ENCODE measurements around the gene TMEM203.

TMEM203 gene

DNA sequence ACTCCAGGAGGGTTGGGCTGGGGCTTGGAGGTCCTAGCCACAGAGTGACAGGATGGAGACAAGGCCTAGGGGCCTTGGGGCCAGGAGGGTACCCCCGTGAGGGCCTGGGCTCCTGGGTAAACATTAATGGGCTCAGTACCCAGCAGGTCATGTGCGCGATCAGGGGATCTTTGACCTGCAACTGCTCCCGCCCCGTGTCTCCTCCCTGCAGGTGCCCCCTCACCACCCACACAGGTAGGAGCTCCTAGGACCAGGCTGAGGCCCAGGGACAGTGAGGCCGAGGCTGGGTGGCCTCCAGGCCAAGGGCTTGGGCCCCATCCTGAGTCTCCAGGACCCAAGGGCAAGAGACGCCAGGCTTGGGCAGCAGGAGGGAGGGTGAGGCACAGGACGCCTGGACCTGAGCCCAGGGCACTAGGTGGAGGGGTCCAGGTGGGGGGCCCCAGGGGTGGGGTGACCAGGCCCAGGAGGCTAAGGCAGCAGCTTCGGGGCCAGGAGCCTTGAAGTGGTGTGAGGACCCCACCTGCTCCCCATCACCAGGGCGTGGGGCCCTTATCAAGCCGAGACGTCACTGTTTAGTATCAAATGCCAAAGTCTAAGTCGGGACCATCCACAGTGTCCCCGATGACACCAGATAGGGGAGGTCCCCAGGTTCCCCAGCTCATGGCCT, 25.4 kb upstream of the TMEM203 start, which contains the start of gene SLC34A3:
SLC34A3 (plus strand) TSS at position 197 of the 667 bp plus-strand sequence. CDS start 802 bp downstream, outside the sequence.
- Mint-ChIP-seq H3K9me3 (no peaks in the 10 kb centered on the region), H3K4me3 (no peak within 1 kb of the TSS), H3K27me3 (peaks cover 17% of the 10 kb centered on the region), H3K27ac (ENCODE audit: low read depth) (no peak within 1 kb of the TSS), H3K4me1 (peaks cover 6% of the 10 kb centered on the region), H3K36me3 (ENCODE audit: insufficient read depth) (peaks cover 1% of the 10 kb centered on the region)
- DNase-seq (ENCODE audit: low spot score in 2 of 2) (no peak), ATAC-seq (replicated peaks; ENCODE audit: extremely low read depth, poor library complexity, severe bottlenecking) (no peak)

- Mint-ChIP-seq H3K4me3 (no peak overlapping the region), H3K9me3 (no peaks in the 10 kb centered on the region), H3K4me1 (peaks cover 6% of the 10 kb centered on the region), H3K27ac (ENCODE audit: low read depth) (no peak overlapping the region), H3K36me3 (ENCODE audit: insufficient read depth) (peaks cover 1% of the 10 kb centered on the region), H3K27me3 (peaks cover 15% of the 10 kb centered on the region)
- DNase-seq (ENCODE audit: low spot score in 2 of 2) (no peak), ATAC-seq (replicated peaks; ENCODE audit: extremely low read depth, poor library complexity, severe bottlenecking) (no peak)
Observed at GRCh38 chr9:137229903-137230704, 24.7 kb upstream of the TMEM203 start.

DNA sequence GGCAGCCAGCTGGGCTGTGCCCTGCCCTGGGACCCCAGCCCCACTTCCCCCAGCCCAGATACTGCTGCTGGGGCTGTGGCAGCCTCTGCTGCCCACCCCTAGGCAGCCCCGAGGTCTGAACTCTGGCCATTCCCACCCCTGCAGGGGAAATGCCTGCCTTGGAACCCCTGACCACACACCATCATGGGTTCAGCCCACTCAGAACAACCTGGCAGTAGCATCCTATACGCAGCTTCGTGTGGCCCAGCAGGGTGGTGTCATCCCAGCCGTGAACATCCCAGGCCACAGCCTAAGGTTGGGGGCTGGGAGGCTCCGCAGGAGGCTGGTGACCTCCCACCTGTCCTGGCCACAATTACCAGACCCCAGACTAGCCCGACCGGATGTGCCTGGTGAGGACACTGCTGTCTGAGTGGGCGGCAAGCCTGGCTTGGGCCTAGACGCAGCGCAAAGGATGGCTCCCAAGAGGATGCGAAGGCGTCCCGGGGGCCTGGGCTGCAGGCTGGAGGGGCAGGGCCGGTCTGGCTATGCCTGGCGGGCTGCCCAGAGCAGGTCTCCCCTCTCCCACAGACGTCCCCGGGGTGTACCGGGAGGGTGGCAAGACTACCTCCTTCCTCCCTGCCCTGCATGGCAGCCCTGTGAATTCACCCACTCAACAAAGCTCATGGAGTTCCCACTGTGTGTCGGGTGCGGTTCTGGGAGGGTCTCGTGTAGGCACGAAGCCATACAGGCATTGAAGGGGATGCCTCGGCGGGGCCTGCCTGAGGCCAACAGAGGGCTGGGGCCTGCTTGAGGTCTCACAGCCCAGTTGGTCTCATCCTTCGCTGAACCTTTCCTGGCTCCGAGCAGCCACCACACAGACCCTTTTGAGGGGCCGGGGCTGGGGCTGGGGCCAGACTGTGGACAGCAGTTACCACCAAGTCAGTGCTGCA, 23.8 kb upstream of the TMEM203 start:
- DNase-seq (ENCODE audit: low spot score in 2 of 2) (no peak), ATAC-seq (replicated peaks; ENCODE audit: extremely low read depth, poor library complexity, severe bottlenecking) (no peak)
- peaks cover 6% of the 10 kb centered on the region for H3K4me1 Mint-ChIP-seq
- no peak overlapping the region for H3K27ac Mint-ChIP-seq (ENCODE audit: low read depth)
- no peak overlapping the region for H3K4me3 Mint-ChIP-seq
- H3K36me3 Mint-ChIP-seq (ENCODE audit: insufficient read depth), result peaks cover 1% of the 10 kb centered on the region
- no peaks in the 10 kb centered on the region for H3K9me3 Mint-ChIP-seq
- peaks cover 9% of the 10 kb centered on the region for H3K27me3 Mint-ChIP-seq

DNA sequence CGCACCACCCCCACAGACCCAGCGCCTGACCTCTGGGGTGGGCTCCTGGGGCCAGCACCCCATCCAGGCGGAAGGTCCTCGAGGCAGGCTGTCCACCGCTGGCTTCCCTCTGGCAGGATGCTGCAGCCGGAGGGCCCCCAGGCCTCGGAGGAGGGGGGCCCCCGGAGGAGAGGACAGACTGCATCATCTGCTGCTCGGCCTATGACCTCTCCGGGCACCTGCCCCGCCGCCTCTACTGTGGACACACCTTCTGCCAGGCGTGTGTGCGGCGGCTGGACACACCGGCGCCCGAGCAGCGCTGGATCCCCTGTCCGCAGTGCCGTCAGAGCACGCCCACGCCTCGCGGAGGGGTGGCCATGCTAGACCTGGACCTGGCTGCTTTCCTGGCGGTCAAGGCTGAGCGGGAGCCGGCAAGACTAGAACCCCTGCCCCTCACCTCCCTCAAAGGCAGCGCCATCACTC, 23.1 kb upstream of the TMEM203 start:
- DNase-seq (ENCODE audit: low spot score in 2 of 2) (no peak), ATAC-seq (replicated peaks; ENCODE audit: extremely low read depth, poor library complexity, severe bottlenecking) (no peak)
- Mint-ChIP-seq H3K27ac (ENCODE audit: low read depth) (no peak overlapping the region), H3K4me3 (no peak overlapping the region), H3K36me3 (ENCODE audit: insufficient read depth) (peaks cover 1% of the 10 kb centered on the region), H3K9me3 (no peaks in the 10 kb centered on the region), H3K27me3 (peaks cover 9% of the 10 kb centered on the region), H3K4me1 (peaks cover 6% of the 10 kb centered on the region)

GRCh38 chr9:137227853-137228505, 22.5 kb upstream of the TMEM203 start:
- H3K4me1 Mint-ChIP-seq, result peaks cover 6% of the 10 kb centered on the region
- H3K4me3 Mint-ChIP-seq, result no peak overlapping the region
- H3K36me3 Mint-ChIP-seq (ENCODE audit: insufficient read depth), result peaks cover 3% of the 10 kb centered on the region
- peaks cover 9% of the 10 kb centered on the region for H3K27me3 Mint-ChIP-seq
- no peak overlapping the region for H3K27ac Mint-ChIP-seq (ENCODE audit: low read depth)
- ATAC-seq (replicated peaks; ENCODE audit: extremely low read depth, poor library complexity, severe bottlenecking) (no peak), DNase-seq (ENCODE audit: low spot score in 2 of 2) (no peak)
- H3K9me3 Mint-ChIP-seq, result no peaks in the 10 kb centered on the region

DNA sequence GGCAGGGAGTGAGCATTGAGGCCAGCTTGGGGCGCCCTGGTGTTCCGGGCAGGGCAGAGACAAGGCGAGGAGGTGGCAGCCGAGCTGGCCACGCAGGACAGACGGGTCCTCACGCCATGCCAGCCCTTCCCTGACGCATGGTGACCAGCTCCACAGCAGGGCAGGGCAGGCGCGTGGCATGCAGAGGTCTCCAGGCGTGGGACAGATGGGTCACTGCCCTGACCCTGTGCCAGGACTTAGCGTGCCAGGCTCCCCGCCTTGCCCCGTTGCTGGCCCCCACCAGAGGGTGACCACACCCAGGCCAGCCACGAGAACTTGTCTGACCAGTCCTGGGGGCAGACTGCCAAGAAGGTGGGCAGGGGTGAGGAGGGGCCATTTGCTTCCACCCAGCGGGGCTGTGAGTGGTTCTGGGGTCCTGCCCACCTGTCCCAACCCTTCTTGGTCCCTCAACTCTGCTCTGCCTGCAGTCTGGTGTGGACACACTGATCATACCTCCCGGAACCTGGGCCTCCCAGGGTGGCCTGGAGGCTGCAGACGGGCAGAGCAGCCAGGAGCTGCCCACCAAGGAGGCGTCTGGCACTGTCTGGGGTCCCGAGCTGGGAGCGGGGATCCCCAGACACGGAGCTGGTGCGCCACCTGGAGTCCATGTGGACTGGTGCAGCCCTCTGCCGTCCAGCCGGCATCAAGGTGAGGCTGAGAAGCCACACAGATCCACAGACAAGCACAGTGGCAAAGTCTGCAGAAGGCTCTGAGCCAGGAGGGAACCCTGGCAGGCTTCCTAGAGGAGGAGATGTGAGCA, 21.8 kb upstream of the TMEM203 start, which contains the start of gene RNF224:
RNF224 (plus strand) TSS at position 449 of the 799 bp plus-strand sequence. CDS start 834 bp downstream, outside the sequence.
- Mint-ChIP-seq H3K27me3 (peaks cover 9% of the 10 kb centered on the region), H3K4me1 (peaks cover 6% of the 10 kb centered on the region), H3K27ac (ENCODE audit: low read depth) (no peak within 1 kb of the TSS), H3K36me3 (ENCODE audit: insufficient read depth) (peaks cover 6% of the 10 kb centered on the region), H3K9me3 (no peaks in the 10 kb centered on the region), H3K4me3 (no peak within 1 kb of the TSS)
- ATAC-seq (replicated peaks; ENCODE audit: extremely low read depth, poor library complexity, severe bottlenecking), result peak; percentile 41
- peak; percentile 71 to 76 for DNase-seq (ENCODE audit: low spot score in 2 of 2)

DNA sequence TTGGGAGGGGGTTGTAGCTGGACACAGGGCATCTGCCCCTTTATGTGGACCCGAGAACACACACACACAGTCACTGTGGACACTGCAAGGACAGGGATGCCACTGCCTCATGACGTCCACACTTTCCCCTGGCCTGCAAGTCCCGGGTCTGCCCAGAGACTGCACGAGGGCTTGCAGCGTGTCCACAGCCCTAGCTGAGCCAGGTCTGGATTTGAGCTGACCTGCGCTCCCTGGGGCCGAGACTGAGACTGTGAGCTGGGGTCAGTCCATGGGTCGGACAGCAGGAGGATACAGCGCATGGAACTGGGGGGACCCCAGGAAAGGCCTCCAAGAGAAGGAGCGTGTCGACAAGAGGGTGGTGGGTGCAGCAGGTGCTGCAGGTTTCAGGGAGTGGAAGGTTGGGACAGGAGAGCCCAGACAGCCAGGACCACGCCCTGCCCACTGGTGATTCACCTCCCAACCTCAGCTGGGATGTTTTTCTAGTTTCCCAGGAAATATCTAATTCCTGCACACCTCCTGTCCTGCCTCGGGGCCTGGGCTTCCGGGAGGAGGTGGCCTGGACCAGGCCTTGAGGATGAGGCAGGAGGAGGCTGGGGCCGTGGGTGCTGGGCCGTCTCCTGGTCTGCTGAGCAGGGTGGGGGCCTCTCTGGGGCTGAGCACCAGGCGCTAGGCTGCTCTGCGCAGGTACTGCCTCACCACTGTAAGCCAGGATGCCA, 21.0 kb upstream of the TMEM203 start:
- no peaks in the 10 kb centered on the region for H3K9me3 Mint-ChIP-seq
- ATAC-seq (replicated peaks; ENCODE audit: extremely low read depth, poor library complexity, severe bottlenecking), result no peak
- no peak for DNase-seq (ENCODE audit: low spot score in 2 of 2)
- H3K36me3 Mint-ChIP-seq (ENCODE audit: insufficient read depth), result peaks cover 6% of the 10 kb centered on the region
- H3K27ac Mint-ChIP-seq (ENCODE audit: low read depth), result no peak overlapping the region
- H3K27me3 Mint-ChIP-seq, result peaks cover 9% of the 10 kb centered on the region
- peaks cover 6% of the 10 kb centered on the region for H3K4me1 Mint-ChIP-seq
- no peak overlapping the region for H3K4me3 Mint-ChIP-seq

DNA sequence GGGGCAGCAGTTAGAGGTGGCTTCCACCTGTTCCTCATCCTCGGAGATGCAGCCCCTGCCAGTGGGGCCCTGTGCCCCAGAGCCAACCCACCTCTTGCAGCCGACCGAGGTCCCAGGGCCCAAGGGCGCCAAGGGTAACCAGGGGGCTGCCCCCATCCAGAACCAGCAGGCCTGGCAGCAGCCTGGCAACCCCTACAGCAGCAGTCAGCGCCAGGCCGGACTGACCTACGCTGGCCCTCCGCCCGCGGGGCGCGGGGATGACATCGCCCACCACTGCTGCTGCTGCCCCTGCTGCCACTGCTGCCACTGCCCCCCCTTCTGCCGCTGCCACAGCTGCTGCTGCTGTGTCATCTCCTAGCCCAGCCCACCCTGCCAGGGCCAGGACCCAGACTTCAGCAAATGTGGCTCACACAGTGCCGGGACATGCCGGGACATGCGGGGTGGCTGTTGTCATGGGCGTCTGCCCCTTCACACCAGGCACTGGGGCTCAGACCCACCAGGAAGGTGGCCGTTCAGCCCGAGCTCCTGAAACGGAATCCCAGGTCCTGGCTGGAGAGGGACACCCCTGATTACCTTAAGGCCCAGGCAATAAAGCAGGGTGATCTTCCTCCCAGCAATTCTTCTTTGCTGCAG, 20.4 kb upstream of the TMEM203 start:
- H3K4me1 Mint-ChIP-seq, result peaks cover 6% of the 10 kb centered on the region
- H3K36me3 Mint-ChIP-seq (ENCODE audit: insufficient read depth), result peaks cover 6% of the 10 kb centered on the region
- DNase-seq (ENCODE audit: low spot score in 2 of 2) (no peak), ATAC-seq (replicated peaks; ENCODE audit: extremely low read depth, poor library complexity, severe bottlenecking) (no peak)
- H3K27me3 Mint-ChIP-seq, result peaks cover 9% of the 10 kb centered on the region
- no peaks in the 10 kb centered on the region for H3K9me3 Mint-ChIP-seq
- no peak overlapping the region for H3K27ac Mint-ChIP-seq (ENCODE audit: low read depth)
- H3K4me3 Mint-ChIP-seq, result no peak overlapping the region

GRCh38 chr9:137224830-137225694, 19.6 kb upstream of the TMEM203 start, which contains the start of gene CYSRT1:
TSS of gene CYSRT1 (plus strand) at chr9:137225174. CDS start at chr9:137225622, 448 bp downstream.
- peak within 1 kb of the TSS; percentile 74 for H3K4me3 Mint-ChIP-seq
- ATAC-seq (replicated peaks; ENCODE audit: extremely low read depth, poor library complexity, severe bottlenecking) (no peak), DNase-seq (ENCODE audit: low spot score in 2 of 2) (no peak)
- H3K27ac Mint-ChIP-seq (ENCODE audit: low read depth), result peak within 1 kb of the TSS; percentile 25
- H3K27me3 Mint-ChIP-seq, result peaks cover 9% of the 10 kb centered on the region
- no peaks in the 10 kb centered on the region for H3K9me3 Mint-ChIP-seq
- peaks cover 6% of the 10 kb centered on the region for H3K36me3 Mint-ChIP-seq (ENCODE audit: insufficient read depth)
- peaks cover 6% of the 10 kb centered on the region for H3K4me1 Mint-ChIP-seq

Data from central memory CD8-positive, alpha-beta T cell (primary cell).